ENCODE data around the gene CDH22.

DNA sequence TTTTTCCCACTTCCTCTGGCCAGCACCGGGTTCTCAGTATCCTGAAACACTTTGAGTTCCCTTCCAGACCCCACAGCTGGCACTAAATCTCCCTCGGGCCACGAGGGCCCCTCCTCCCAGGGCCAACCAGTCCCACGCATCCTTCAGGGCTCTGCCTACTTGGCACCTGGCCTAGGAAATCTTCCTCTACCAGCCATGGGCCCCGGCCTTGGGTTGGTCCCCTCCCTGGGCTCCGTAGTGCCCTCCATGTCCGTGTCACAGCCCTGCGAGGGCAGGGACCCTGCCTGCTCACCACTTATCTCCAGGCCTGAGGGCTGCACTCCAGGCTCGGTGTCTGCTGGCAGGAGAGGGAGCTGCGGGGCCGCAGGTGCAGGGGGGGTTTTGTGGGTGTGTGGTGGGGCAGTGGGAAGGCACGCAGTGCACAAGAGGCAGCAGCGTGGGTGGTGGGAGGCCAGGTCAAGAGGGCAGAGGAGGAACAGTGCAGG is 48.8 kb upstream of the CDH22 start:
- TF ChIP-seq, protein P1, sequence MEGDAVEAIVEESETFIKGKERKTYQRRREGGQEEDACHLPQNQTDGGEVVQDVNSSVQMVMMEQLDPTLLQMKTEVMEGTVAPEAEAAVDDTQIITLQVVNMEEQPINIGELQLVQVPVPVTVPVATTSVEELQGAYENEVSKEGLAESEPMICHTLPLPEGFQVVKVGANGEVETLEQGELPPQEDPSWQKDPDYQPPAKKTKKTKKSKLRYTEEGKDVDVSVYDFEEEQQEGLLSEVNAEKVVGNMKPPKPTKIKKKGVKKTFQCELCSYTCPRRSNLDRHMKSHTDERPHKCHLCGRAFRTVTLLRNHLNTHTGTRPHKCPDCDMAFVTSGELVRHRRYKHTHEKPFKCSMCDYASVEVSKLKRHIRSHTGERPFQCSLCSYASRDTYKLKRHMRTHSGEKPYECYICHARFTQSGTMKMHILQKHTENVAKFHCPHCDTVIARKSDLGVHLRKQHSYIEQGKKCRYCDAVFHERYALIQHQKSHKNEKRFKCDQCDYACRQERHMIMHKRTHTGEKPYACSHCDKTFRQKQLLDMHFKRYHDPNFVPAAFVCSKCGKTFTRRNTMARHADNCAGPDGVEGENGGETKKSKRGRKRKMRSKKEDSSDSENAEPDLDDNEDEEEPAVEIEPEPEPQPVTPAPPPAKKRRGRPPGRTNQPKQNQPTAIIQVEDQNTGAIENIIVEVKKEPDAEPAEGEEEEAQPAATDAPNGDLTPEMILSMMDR (conservative IDR thresholded peaks at IDR 0.05; ENCODE audit: low read depth, low read length) = no peak
- TF ChIP-seq EZH2 (IDR thresholded peaks at IDR 0.05; ENCODE audit: borderline replicate concordance, low read depth, low read length, poor library complexity, severe bottlenecking) = no peak

Data from A673 (cell line).